PC-9 (cell line): ENCODE results near the gene TGIF2. TPM values are rescaled to one million over a fixed set of nuclear protein-coding genes. Genes with fewer than 3 reads are reported as not detected.

ENCODE experiments used
- BruUV-seq: library from RNA; stranded (reverse); fragments of 400-500 nt; replicated peaks from 2 replicates; lab custom pipeline; 2021; lab: Mats Ljungman, UMichigan
- CTCF ChIA-PET: fragments of 300-600 bp; sonication (Branson Sonifier 250); formaldehyde crosslinking; loops from one replicate; lab custom pipeline; 2022; ENCODE audit warnings: antibody characterized with exemption; lab: Charles Lee
- POLR2A ChIA-PET: fragments of 300-600 bp; sonication (Branson Sonifier 250); formaldehyde crosslinking; loops from one replicate; lab custom pipeline; 2022; ENCODE audit warnings: antibody characterized with exemption; ENCODE audit not compliant: unreplicated experiment; lab: Charles Lee
- DNase-seq, 2 experiments: peaks; one replicate each; pipeline versions ENCODE4 v3.0.0 to v3.0.0-alpha.2; 2015 to 2022; ENCODE audit warnings: mixed read lengths in 1 of 2
- H2AFZ ChIP-seq: fragments of 200-600 bp; sonication (generic); 2 replicates; pipeline ENCODE4 v1.8.1; 2017; ENCODE audit warnings: antibody characterized with exemption
- H3F3A ChIP-seq: fragments of 200-600 bp; sonication (generic); 2 replicates; pipeline ENCODE4 v1.8.1; 2017; ENCODE audit warnings: antibody characterized with exemption, mild to moderate bottlenecking, low read depth; ENCODE audit not compliant: insufficient read depth
- H3K27ac ChIP-seq: fragments of 200-600 bp; sonication (generic); 2 replicates; pipeline ENCODE4 v1.6.1; 2016; ENCODE audit warnings: mixed run types
- H3K27me3 ChIP-seq: fragments of 200-600 bp; sonication (generic); 2 replicates; pipeline ENCODE4 v1.6.1; 2016; ENCODE audit warnings: low read depth, mixed run types; ENCODE audit not compliant: insufficient read depth
- H3K36me3 ChIP-seq: fragments of 200-600 bp; sonication (generic); 2 replicates; pipeline ENCODE4 v1.6.1; 2016; ENCODE audit warnings: low read depth, mixed run types
- H3K4me1 ChIP-seq: fragments of 200-600 bp; sonication (generic); replicated peaks from 2 replicates; pipeline ENCODE4 v1.6.1; 2016; ENCODE audit warnings: mixed run types; ENCODE audit not compliant: insufficient read depth
- H3K4me2 ChIP-seq: fragments of 200-600 bp; sonication (generic); 2 replicates; pipeline ENCODE4 v1.6.1; 2017; ENCODE audit warnings: mixed run types
- H3K4me3 ChIP-seq: fragments of 200-600 bp; sonication (generic); 2 replicates; pipeline ENCODE4 v1.6.1; 2016; ENCODE audit warnings: mixed run types
- H3K79me2 ChIP-seq: fragments of 200-600 bp; sonication (generic); 2 replicates; pipeline ENCODE4 v1.6.1; 2017; ENCODE audit warnings: low read depth, mixed run types
- H3K9me2 ChIP-seq: fragments of 200-600 bp; sonication (generic); 2 replicates; pipeline ENCODE4 v1.8.1; 2017; ENCODE audit warnings: mild to moderate bottlenecking; ENCODE audit not compliant: insufficient read depth
- H3K9me3 ChIP-seq: fragments of 200-600 bp; sonication (generic); 2 replicates; pipeline ENCODE4 v1.8.1; 2016; ENCODE audit warnings: low read depth; ENCODE audit not compliant: insufficient read depth
- H4K20me1 ChIP-seq: fragments of 200-600 bp; sonication (generic); 2 replicates; pipeline ENCODE4 v1.8.1; 2017; ENCODE audit not compliant: insufficient read depth
- EZH2 ChIP-seq: fragments of 200-600 bp; sonication (generic); IDR thresholded peaks from 2 replicates; pipeline ENCODE4 v1.8.0; 2017; ENCODE audit warnings: antibody characterized with exemption, low read depth
- intact Hi-C: fragments of 100-400 bp; cut with micrococcal nuclease; formaldehyde crosslinking; loops from one replicate; pipeline ENCODE4 v1.10.0; 2022; ENCODE audit not compliant: unreplicated experiment
- total RNA-seq: library from RNA; stranded (reverse); gene quantifications from 2 replicates; pipeline ENCODE4 v1.2.3, GENCODE V29; 2021
- TF ChIP-seq, protein P1 (sequence below): fragments of 200-600 bp; sonication (generic); conservative IDR thresholded peaks from 2 replicates; pipeline ENCODE4 v1.6.1; 2017; ENCODE audit warnings: mixed run types, antibody characterized with exemption, mild to moderate bottlenecking, moderate library complexity

Gene TGIF2
- total RNA-seq, 1 experiment from 2014 or later = 18.3 TPM

DNA sequence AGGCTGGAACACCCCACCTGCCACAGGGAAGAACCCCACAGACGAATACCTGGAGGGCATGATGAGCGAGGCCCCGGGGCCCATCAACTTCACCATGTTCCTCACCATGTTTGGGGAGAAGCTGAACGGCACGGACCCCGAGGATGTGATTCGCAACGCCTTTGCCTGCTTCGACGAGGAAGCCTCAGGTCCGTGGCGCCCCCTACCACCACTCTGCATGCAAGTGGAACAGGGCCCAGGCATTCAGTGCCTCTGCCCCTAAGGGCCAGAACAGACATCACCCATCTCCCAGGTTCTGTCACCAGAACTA is 25.4 kb upstream of the TGIF2 start:
- Histone ChIP-seq H3K4me3 (no peak overlapping the region), H3K4me1 (no peaks in the 10 kb centered on the region), H3K79me2 (no peaks in the 10 kb centered on the region), H3K27me3 (no peaks in the 10 kb centered on the region), H3K9me3 (no peaks in the 10 kb centered on the region), H3K36me3 (no peaks in the 10 kb centered on the region), H4K20me1 (no peaks in the 10 kb centered on the region), H3K4me2 (no peak overlapping the region), H3K27ac (no peak overlapping the region), H3F3A (no peaks in the 10 kb centered on the region), H3K9me2 (no peaks in the 10 kb centered on the region), H2AFZ (no peak overlapping the region)
- TF ChIP-seq, protein P1, sequence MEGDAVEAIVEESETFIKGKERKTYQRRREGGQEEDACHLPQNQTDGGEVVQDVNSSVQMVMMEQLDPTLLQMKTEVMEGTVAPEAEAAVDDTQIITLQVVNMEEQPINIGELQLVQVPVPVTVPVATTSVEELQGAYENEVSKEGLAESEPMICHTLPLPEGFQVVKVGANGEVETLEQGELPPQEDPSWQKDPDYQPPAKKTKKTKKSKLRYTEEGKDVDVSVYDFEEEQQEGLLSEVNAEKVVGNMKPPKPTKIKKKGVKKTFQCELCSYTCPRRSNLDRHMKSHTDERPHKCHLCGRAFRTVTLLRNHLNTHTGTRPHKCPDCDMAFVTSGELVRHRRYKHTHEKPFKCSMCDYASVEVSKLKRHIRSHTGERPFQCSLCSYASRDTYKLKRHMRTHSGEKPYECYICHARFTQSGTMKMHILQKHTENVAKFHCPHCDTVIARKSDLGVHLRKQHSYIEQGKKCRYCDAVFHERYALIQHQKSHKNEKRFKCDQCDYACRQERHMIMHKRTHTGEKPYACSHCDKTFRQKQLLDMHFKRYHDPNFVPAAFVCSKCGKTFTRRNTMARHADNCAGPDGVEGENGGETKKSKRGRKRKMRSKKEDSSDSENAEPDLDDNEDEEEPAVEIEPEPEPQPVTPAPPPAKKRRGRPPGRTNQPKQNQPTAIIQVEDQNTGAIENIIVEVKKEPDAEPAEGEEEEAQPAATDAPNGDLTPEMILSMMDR = no peak
- TF ChIP-seq EZH2 = no peak
- POLR2A ChIA-PET = no interaction called here
- CTCF ChIA-PET = no interaction called here
- DNase-seq = no peak
- no TSS peak for BruUV-seq
- intact Hi-C loops = no loop called here

DNA sequence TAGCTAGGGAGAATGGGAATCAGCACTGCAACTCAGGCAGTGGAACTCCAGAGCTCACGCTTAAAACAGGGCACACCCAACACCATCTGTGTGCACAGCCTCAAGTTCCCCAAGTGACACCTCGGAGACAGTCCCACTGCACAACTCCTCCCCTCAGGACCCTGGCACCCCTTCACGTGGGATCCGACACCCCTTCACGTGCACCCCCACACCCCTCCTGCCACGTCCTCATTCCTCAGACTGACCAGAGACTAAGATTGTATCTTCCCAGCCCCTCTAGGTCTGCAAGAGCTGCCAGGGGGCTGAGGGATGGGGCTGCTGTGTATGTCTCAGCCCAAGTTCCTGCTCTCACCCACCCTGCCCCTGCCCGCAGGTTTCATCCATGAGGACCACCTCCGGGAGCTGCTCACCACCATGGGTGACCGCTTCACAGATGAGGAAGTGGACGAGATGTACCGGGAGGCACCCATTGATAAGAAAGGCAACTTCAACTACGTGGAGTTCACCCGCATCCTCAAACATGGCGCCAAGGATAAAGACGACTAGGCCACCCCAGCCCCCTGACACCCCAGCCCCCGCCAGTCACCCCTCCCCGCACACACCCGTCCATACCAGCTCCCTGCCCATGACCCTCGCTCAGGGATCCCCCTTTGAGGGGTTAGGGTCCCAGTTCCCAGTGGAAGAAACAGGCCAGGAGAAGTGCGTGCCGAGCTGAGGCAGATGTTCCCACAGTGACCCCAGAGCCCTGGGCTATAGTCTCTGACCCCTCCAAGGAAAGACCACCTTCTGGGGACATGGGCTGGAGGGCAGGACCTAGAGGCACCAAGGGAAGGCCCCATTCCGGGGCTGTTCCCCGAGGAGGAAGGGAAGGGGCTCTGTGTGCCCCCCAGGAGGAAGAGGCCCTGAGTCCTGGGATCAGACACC is 24.4 kb upstream of the TGIF2 start:
- ChIA-PET POLR2A (no interaction called here), CTCF (no interaction called here)
- Histone ChIP-seq H3K9me3 (no peaks in the 10 kb centered on the region), H3K9me2 (no peaks in the 10 kb centered on the region), H3K4me3 (no peak overlapping the region), H3K79me2 (no peaks in the 10 kb centered on the region), H2AFZ (no peak overlapping the region), H3F3A (no peaks in the 10 kb centered on the region), H3K36me3 (no peaks in the 10 kb centered on the region), H3K4me1 (no peaks in the 10 kb centered on the region), H3K27ac (no peak overlapping the region), H3K4me2 (no peak overlapping the region), H4K20me1 (no peaks in the 10 kb centered on the region), H3K27me3 (no peaks in the 10 kb centered on the region)
- BruUV-seq = no TSS peak
- no peak for TF ChIP-seq EZH2
- TF ChIP-seq, protein P1 = no peak
- intact Hi-C loops = no loop called here
- DNase-seq = no peak

- no peaks in the 10 kb centered on the region for H3K27me3 ChIP-seq
- H3K36me3 ChIP-seq = no peaks in the 10 kb centered on the region
- no peak for TF ChIP-seq EZH2
- TF ChIP-seq, protein P1 = no peak
- no peaks in the 10 kb centered on the region for H3K9me2 ChIP-seq
- no peaks in the 10 kb centered on the region for H4K20me1 ChIP-seq
- H3K27ac ChIP-seq = no peak overlapping the region
- no peak overlapping the region for H3K4me2 ChIP-seq
- no peak for DNase-seq
- H2AFZ ChIP-seq = no peak overlapping the region
- no peaks in the 10 kb centered on the region for H3K4me1 ChIP-seq
- H3K9me3 ChIP-seq = no peaks in the 10 kb centered on the region
- intact Hi-C loops = no loop called here
- ChIA-PET POLR2A (no interaction called here), CTCF (no interaction called here)
- no peaks in the 10 kb centered on the region for H3K79me2 ChIP-seq
- no peaks in the 10 kb centered on the region for H3F3A ChIP-seq
- no peak overlapping the region for H3K4me3 ChIP-seq
- no TSS peak for BruUV-seq
Measured at GRCh38 chr20:36549628-36549941, 23.8 kb upstream of the TGIF2 start.
